ENCODE data around the gene TBCD.

The TBCD gene

DNA sequence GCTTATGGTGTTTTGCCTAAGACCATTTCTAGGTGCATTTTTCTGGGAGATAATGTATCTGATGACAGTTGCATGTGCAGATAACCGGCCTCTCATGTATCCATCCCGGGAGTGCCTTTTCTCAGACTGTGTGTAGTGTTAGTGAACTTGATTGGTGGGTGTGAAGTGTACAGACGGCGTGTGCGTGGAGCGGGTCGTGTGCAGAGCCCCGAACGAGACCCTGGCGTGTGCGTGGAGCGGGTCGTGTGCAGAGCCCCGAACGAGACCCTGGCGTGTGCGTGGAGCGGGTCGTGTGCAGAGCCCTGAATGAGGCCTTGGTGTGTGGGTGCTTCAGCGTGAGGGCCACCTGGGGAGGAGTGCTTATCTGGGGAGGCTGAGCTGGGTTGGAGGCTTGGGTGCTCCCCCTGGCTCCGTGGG, 116.9 kb downstream of the TBCD start:
- no peak for DNase-seq (ENCODE audit: low read depth in 1 of 2, low spot score in 1 of 2)

GRCh38 chr17:82869536-82869935, 117.7 kb downstream of the TBCD start:
- no peak for DNase-seq (ENCODE audit: low read depth in 1 of 2, low spot score in 1 of 2)

GRCh38 chr17:82870091-82870491, 118.2 kb downstream of the TBCD start:
- DNase-seq (ENCODE audit: low read depth in 1 of 2, low spot score in 1 of 2) = no peak

GRCh38 chr17:82870541-82870940, 118.7 kb downstream of the TBCD start:
- DNase-seq (ENCODE audit: low read depth in 1 of 2, low spot score in 1 of 2) = no peak

GRCh38 chr17:82871056-82871775, 119.4 kb downstream of the TBCD start:
- no peak for DNase-seq (ENCODE audit: low read depth in 1 of 2, low spot score in 1 of 2)

GRCh38 chr17:82871776-82872561, 120.1 kb downstream of the TBCD start:
- no peak for DNase-seq (ENCODE audit: low read depth in 1 of 2, low spot score in 1 of 2)

DNA sequence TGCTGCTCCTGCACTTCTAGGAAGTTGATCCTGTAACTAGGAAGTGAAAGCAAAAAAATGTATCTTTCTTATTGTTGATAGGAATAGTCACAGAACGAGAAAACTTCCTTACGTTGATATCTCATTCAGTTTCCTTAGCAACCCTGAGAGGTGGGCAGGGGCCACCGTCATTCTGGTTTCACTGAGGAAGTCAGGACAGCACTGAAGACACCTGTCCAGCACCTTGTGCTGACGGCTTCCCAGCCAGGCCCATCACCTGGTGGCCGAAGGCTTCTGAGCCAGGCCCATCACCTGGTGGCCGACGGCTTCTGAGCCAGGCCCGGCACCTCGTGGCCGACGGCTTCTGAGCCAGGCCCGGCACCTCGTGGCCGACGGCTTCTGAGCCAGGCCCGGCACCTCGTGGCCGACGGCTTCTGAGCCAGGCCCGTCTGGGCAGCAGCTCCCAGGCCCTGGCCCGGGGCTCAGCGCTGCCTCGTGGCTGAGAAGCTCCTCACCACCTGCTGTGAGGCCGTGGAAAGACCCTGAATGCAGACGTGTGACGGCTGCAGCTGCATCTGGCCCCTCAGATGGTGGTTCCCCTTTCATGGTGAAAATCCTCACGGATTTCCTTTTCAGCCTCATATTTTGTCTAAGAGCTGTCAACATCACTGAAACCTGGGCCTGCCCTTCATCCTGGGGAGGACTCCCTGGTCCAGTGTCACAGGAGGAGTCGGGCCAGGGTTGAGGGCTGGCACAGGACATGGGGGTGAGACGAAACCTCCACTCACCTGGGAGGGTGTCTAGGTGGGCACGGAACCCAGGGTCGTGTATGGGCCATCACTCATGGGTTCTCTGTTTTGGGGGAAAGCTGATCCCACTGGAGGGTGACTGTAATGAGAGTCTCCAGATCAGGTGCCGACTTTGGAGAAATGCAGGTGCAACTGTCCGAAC, 121.0 kb downstream of the TBCD start:
- DNase-seq (ENCODE audit: low read depth in 1 of 2, low spot score in 1 of 2) = no peak

DNA sequence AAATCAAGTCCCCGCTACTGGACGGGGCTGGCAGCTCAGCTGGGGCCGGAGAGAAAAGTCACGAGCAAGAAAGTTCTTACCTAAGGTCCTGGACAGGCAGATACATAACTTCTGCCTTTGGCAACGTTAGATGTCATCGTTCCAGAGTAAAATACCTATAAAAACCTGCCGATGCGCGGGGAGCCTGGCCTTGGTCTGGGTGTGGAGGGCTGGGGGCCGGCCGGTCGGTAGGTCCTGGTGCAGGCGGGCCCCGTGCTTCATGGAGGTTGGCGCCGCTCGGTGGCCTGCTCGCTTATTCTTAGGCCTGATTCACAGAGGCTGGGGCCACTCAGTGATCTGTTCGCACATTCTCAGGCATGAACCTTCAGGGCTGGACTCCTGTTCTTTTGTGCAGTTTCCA, 121.7 kb downstream of the TBCD start:
- DNase-seq (ENCODE audit: low read depth in 1 of 2, low spot score in 1 of 2) = no peak

DNA sequence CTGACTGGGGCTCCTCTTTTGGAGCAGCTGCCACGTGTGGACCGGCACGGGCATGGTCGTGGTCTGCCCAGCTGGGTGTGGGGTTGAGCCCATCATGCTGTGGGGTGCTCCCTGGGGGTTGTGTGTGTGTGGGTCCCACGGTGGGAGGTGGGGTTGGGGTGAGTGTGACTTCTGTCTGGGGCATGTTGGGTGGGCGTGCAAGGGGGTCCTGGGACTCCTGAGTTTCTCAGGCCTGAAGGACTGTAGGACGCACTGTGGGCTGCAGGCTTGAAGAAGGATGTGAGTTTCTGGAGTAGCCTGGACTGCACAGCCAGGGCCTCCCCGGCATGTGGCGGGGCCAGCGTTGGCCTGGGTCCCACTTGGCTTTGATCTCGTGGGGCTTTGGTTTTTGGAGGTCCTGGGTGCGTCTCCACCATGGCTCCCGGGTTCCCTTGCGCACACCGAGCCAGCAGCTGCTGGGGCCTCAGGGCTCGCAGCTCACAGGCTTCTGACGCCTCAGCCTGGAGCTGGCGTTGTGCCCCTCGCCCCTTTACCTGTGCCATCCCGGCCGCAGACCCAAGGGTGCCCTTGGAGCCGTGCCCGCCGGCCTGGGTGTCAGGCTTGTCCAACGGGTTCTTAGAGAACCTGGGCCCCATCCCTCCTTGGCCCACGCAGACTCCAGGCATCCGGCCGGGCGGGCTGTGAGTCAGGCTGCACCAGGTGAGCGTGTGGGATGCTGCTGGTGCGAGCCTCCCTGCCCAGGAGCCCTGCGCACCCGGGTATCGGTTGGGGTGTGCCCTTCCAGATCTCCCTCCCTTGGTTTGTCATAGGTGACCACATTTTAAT, 122.4 kb downstream of the TBCD start:
- DNase-seq (ENCODE audit: low read depth in 1 of 2, low spot score in 1 of 2) = no peak

DNA sequence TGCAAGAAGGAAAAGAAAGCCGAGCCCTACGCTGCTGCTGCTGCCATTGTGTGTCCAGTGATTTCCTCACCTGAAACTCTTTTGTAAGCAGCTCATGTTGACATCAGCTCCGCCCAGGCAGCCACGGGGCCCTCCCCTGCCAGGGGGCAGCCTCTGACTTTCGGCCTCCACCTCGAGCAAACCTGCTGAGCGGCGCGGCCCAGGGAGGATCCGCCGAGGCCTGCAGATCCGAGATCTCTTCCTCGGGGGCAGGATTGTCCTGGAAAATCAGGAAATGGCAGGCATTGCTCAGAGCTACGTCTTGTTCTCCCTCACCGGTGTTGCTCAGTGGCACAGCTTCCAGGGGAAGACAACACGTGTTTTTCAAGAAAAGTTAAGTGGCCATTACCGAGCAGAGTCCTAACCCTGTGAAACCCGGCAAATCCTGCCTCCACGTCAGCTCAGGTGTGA, 123.6 kb downstream of the TBCD start:
- DNase-seq (ENCODE audit: low read depth in 1 of 2, low spot score in 1 of 2) = no peak

DNA sequence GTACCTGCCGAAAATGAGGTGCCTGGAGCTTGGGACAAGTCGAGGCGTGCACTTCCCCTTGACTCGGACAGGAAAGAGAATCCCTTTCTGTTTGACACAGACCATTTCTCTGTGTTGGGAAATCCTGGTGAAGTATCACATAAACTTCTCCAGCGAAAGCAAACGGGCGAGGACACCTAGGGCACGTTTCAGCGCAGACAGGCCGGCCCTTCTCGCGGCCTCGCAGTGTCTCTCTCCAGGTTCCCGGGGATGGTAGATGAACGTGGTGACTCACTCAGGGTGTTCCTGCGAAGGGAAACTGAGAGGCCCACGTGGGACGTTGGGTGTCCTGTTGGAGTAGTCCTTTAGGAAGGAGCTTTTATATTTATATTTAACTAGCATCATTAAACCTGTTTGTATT, 124.3 kb downstream of the TBCD start:
- DNase-seq (ENCODE audit: low read depth in 1 of 2, low spot score in 1 of 2) = no peak

- no peak for DNase-seq (ENCODE audit: low read depth in 1 of 2, low spot score in 1 of 2)
These were observed 124.9 kb downstream of the TBCD start for GRCh38 chr17:82876602-82877379.

DNA sequence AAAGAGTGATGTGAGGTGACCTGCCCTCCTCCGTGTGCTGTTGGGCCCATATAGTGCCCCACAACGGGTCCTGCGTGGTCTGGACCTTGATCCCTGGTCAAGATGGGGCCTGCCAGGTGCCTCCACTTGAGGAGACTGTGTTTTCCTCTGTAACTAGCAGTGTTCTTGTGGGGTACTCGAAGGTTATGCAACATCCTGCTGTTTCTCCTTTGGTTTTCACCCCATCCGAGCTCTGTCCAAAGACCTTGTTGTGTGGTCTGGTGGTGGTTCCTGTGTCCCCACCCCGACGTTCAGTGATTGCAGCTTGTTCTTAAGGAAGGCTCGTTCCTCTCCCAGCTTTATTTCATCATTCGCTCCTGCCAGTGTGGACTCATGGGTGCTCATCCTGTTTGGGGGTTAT, 126.7 kb downstream of the TBCD start:
- DNase-seq (ENCODE audit: low read depth in 1 of 2, low spot score in 1 of 2) = no peak

- DNase-seq (ENCODE audit: low read depth in 1 of 2, low spot score in 1 of 2) = no peak
These were observed 127.4 kb downstream of the TBCD start for GRCh38 chr17:82879241-82879640.

GRCh38 chr17:82880620-82881323, 128.9 kb downstream of the TBCD start:
- DNase-seq (ENCODE audit: low read depth in 1 of 2, low spot score in 1 of 2) = no peak

- no peak for DNase-seq (ENCODE audit: low read depth in 1 of 2, low spot score in 1 of 2)
These were observed 129.5 kb downstream of the TBCD start for GRCh38 chr17:82881324-82881823.

GRCh38 chr17:82881900-82882714, 130.2 kb downstream of the TBCD start:
- no peak for DNase-seq (ENCODE audit: low read depth in 1 of 2, low spot score in 1 of 2)

All from stimulated activated CD4-positive, alpha-beta T cell treated with anti-CD3 and anti-CD28 coated beads, Interleukin-15, amount 100 ng/mL, for 1 hour (primary cell).